Activated CD8-positive, alpha-beta memory T cell treated with anti-CD3 and anti-CD28 coated beads, Interleukin-2, amount 50 U/mL, for 1 hour (primary cell): ENCODE data around the gene LANCL3.
"Not testable (repeated sequence)": the region's sequence is repeated elsewhere in the genome, so short reads cannot be mapped to it uniquely, and the experiment has no call there.

ENCODE experiments used
- DNase-seq: peaks from one replicate; pipeline ENCODE4 v3.0.0-alpha.2; 2020; ENCODE audit errors: extremely low read depth

LANCL3 gene

DNA sequence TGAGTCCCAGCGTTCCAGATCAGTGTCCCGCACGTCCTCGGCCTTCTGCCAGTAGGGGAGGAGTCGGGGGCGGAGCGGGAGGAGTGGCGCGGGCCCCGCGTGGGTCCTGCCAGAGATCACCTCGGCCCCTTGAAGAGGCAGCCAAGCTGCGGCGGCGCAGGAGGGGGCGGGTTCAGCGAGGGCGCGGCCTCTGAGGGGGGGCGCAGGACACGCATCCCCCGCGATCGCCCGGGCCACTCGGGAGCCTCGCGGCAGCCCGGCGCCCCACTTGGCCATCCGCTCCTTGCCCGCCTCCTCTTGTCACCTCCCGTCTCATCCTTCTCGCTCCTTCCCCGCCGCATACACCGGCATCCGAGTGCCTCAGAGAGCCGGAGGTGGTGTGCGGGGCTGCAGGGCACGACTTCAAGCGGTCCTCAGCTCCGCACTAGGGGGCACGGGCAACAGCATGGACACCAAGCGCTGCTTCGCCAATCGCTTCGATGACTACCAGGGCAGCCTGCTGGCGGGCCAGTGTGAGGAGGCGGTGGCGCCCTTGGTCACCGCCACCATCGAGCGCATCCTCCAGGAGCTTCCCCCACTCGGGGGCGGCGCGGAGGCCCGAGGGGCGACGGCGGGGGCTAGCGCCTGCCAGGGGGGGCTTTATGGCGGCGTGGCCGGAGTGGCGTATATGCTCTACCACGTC lies at the start of gene LANCL3:
Gene LANCL3, plus strand, starts transcription at position 236 of the 682 bp plus-strand sequence. Its CDS starts 210 bp downstream, at position 446.
- not testable (repeated sequence) for DNase-seq

DNA sequence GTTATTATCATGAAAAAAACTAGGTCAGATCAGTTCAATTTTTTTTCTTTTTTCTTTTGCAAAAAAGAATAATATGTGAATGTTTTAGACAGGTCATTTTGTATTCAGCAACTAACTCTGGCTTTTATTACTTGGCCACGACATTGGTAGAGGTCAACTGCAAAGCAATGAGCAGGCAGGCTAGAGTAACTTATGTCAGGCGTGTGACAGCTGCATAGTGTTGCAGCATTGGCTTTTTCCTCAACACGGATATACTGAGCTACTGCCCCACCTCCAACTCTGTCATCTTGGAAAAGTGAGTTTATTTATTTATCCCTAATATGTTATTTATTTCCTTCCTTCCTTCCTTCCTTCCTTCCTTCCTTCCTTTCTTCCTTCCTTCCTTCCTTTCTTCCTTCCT lies 47.8 kb upstream of the LANCL3 start:
- not testable (repeated sequence) for DNase-seq

GRCh38 chrX:37541991-37542390 lies 29.5 kb upstream of the LANCL3 start:
- no peak for DNase-seq

GRCh38 chrX:37542791-37543190 lies 28.7 kb upstream of the LANCL3 start:
- DNase-seq = no peak

GRCh38 chrX:37543324-37543723 lies 28.1 kb upstream of the LANCL3 start:
- DNase-seq = no peak

DNA sequence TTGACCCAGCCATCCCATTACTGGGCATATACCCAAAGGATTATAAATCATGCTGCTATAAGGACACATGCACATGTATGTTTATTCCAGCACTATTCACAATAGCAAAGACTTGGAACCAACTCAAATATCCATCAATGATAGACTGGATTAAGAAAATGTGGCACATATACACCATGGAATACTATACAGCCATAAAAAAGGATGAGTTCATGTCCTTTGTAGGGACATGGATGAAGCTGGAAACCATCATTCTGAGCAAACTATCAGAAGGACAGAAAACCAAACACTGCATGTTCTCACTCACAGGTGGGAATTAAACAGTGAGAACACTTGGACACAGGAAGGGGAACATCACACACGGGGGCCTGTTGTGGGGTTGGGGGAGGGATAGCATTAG lies 26.9 kb upstream of the LANCL3 start:
- not testable (repeated sequence) for DNase-seq

- DNase-seq = no peak
These were observed 26.4 kb upstream of the LANCL3 start for GRCh38 chrX:37545066-37545465.

- DNase-seq = not testable (repeated sequence)
These were observed 21.8 kb upstream of the LANCL3 start for GRCh38 chrX:37549619-37550018.

DNA sequence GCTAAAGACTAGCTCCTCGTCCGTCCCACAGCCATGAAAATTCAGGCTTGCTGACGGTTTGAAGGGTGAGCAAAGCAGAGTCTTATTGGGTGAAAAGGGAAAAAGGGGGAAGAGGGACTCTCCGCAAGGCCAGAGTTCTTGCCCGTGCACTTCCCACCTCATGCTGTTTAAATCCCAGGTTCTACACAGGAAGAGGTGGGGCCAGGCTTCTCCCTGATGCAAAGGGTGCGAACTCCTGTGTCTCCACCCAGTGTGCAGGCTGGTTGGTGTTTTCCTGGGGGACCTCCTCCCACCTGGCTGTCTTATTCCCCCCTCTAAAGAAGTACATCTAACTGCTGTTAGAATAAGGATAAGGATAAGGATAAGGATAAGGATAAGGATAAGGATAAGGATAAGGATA lies 18.0 kb upstream of the LANCL3 start:
- no peak for DNase-seq

DNA sequence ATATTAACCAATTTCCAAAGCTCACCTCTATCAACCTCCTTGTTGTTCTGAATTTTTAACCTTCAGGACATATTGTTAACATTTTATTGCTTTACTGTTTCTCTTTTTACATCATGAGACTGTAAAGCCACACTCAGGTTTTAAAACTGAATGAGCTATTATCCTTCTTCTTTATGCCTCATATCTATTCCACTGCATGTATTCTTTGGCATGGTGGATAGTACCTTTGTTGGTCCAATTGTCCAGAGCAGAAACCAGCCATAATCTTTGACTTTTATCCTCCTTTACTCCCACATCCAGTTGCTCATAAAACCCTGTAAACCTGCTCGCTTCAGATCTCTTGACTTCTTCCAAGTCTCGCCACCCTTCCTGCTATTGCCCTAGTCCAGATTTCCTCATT lies 6.2 kb upstream of the LANCL3 start:
- DNase-seq = not testable (repeated sequence)

- DNase-seq = not testable (repeated sequence)
These were observed 1.1 kb upstream of the LANCL3 start for GRCh38 chrX:37570349-37570748.

DNA sequence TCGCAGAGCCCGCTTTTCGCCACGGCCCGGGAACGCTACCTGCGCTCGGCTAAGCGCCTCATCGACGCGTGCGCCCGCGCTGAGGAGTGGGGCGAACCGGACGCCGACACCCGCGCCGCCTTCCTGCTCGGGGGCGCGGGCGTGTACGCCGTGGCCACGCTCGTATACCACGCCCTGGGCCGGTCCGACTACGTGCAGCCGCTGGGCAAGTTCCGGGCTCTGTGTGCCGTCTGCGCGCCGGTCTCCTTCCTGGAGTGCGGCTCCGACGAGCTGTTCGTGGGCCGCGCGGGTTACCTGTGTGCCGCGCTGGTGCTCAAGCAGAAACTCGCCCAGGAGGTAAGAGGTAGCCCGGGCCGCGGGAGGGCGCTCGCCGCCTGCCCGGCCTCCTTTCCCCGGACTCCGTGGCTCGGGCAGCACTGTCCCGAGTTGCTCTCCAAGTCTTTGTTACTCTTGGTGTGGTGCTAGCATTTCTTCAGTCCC lies 687 bp downstream of the LANCL3 start:
- DNase-seq = not testable (repeated sequence)

DNA sequence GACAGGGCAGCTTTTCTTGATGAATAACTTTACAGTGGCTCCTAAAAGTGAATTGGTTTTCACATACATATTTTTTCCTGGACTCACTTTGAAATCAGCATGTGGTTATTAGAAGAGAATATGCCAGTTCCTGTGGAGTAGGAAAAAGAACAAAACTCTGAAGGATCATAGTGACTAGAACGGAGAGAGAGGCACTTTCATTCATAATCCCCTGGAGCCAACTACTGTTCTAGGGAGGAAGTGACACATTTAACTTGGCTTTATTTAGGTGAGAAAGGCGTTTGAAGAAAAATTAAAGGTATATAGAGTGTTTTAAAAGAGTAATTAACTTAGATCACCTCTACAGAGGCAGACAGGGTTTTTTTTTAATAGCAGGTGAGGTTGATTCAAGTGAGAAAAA lies 1.7 kb downstream of the LANCL3 start:
- DNase-seq = not testable (repeated sequence)

DNA sequence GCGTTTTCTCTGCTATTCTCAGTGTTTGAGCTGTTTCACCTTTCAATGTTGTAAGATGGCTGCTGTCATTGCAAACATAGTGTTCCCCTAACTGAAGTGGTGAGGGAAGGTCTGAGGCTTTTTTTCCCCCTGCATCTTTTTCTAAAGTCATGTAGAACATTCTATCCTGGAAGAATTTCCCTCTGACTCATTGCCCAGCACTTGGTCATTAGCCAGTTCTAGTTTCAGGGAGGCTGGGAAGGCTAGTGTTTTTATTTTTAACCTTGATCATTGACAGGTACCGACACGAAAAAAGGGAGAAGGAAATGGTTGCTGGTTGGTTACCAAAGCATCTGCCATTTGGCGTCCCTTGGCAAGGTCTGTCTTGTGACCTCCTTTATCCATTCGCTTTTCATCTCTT lies 6.6 kb downstream of the LANCL3 start:
- DNase-seq = no peak

DNA sequence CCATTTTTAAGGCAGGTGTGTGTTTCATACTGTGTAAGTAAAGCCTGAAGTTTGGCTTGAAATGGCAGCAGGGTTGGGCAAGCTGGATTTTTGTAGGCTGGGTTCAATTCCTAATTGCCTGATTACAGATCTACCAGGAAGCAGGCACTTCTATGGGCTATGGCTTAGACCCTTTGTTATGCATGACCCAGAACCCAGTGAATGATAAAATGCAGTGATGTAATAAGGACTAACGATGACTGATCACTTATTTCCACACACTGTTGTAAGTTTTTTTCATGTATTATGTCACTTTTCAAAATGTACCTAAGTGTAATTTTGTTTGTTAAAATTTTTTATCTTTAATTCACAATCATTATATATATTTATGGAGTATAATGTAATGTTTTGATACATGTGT lies 8.6 kb downstream of the LANCL3 start:
- DNase-seq = no peak

DNA sequence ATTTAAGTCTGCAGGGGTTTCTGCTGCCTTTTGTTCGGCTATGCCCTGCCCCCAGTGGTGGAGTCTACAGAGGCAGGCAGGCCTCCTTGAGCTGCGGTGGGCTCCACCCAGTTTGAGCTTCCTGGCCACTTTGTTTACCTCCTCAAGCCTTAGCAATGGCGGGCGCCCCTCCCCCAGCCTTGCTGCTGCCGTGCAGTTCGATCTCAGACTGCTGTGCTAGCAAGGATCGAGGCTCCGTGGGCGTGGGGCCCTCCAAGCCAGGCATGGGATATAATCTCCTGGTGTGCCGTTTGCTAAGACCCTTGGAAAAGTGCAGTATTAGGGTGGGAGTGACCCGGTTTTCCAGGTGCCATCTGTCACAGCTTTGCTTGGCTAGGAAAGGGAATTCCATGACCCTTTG lies 15.9 kb downstream of the LANCL3 start:
- DNase-seq = not testable (repeated sequence)

DNA sequence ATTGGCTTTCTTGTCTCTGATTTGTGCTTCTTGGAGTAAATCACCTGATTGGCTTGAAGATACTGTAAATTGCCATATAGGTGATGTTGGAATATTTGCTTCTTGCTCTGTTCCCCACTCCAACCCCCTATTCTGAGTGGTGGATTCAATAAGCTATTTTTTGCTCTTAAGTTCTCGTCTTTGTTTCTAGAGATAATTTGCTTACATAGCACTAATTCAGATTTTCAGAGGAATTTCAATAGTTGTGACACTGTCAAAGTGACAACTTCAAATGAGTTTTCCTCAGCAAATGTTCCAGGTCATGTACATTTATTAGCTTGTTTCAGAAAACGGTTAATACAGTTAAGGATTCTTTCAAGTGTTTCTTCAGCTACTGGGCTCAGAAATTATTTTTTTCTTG lies 18.6 kb downstream of the LANCL3 start:
- no peak for DNase-seq

DNA sequence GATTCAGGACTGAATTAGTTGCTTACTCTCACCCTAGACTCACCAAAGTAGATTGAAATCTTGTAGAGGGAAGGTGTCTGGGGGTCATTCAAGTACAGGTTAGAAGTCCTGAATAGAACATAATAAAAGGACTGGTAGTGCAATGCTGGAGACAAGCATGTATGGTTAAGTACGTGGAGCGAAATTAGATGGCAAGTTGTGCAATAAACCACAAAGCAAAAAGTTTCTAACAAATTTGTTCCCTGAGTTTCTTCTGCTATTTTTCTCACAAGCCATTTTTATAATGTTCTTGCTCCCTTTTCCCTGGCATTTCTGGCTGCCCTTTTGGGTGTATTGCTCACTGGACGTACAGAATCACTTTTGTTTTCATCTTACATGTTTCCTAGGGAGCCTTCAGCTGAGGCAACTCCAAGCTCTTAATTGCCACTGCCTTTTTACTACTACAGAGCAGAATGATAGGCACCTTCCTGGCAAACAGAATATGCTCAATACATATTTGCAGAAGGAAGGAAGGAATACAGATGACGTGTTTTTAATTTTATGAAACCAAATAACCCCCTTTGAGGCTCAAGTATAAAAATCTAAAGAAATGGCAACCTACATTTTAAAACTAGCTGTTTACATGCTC lies 23.4 kb downstream of the LANCL3 start:
- no peak for DNase-seq

DNA sequence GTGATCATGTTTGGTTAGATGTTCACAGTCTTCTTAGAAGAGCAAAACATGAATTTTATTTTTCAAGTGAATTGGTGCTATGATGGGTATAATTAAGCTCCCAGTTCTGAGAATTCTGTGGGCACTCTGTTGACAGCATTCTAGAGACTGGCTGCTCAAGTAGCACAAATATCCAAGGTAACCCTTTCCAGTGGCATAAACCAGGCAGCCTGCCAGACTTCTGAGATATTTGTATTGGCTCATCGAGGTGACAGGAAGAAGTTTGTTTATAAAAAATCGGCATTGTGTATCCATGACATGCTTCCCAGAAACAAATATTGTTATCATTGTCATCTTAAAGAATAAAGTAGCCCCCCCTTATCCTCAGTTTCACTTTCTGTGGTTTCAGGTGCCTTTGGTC lies 28.3 kb downstream of the LANCL3 start:
- DNase-seq = no peak

GRCh38 chrX:37603938-37604409 lies 32.5 kb downstream of the LANCL3 start:
- no peak for DNase-seq

- no peak for DNase-seq
These were observed 35.8 kb downstream of the LANCL3 start for GRCh38 chrX:37607243-37607642.

- DNase-seq = no peak
These were observed 36.7 kb downstream of the LANCL3 start for GRCh38 chrX:37608156-37608555.

GRCh38 chrX:37609727-37610126 lies 38.3 kb downstream of the LANCL3 start:
- no peak for DNase-seq
